Activated T-helper 1 cell treated with anti-CD3 and anti-CD28 coated beads, Interleukin-2, amount 50 U/mL, for 16 hours (primary cell): ENCODE results near the gene PTP4A2.

ENCODE experiments used
- DNase-seq, 2 donors: peaks; one replicate each; pipeline ENCODE4 v3.0.0-alpha.2; 2020; ENCODE audit warnings: low read depth in 1 of 2, low spot score in 1 of 2

PTP4A2 gene

DNA sequence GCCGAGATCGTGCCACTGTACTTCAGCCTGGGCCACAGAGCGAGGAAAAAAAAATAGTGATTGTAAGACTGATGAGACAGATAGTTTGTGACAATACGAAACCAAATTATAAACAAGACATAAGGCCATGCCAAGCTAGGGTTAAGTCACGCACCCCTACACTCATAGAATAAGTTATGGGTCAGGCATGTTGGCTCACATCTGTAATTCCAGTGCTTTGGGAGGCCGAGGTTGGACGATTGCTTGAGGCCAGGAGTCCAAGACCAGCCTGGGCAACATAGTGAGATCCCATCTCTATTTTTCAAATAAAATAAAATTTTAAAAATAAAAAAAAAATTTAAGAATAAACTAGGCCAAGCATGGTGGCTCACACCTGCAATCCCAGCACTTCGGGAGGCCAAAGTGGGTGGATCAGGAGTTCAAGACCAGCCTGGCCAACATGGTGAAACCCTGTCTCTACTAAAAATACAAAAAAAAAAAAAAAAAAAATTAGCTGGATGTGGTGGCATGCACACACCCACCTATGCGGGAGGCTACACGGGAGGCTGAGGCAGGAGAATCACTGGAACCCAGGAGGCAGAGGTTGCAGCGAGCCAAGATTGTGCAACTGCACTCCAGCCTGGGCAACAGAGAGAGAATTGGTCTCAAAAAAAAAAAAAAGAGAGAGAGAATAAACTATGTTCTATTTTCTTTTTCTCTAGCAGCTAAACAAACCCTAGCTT lies 72.3 kb downstream of the PTP4A2 start:
- DNase-seq, result no peak

- DNase-seq, result no peak
Measured at GRCh38 chr1:31862071-31862470, 76.1 kb downstream of the PTP4A2 start.

DNA sequence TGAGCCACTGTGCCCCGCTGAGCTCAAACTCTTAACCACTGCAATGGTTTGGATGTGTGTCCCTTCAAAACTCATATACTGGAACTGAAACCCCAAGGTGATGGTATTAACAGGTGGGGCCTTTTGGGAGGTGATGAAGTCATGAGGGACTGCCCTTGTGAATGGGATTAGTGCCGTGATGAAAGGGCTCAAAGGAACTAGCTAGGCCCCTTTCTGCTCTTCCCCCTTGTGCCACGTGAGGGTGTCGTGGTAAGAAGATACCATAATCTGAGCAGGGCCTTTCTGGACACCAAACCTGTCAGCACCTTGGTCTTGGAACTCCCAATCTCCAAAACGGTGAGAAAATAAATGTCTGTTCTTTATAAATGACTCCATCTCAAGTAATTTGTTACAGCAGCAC lies 76.8 kb downstream of the PTP4A2 start:
- DNase-seq, result no peak

DNA sequence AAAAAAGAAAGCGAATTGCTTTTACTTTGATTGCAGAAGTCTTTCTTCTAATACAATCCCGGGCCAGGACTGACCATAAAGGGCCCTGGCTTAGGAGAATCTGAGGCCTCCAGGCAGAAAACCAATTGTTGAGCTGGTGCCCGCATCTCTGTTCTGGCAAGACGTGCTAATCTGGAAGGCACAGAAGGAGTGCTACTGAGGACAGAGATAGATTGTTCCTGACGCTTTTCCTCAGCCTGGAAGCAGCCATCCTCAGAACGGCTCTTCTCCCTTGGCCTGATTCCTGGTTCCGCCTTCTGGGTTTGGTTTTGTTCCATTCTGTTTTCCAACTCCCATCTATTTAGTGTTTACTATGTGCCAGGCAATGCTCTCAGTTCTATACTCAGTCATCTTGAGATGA lies 77.6 kb downstream of the PTP4A2 start:
- no peak for DNase-seq

- no peak for DNase-seq
Measured at GRCh38 chr1:31859719-31860118, 78.4 kb downstream of the PTP4A2 start.

DNA sequence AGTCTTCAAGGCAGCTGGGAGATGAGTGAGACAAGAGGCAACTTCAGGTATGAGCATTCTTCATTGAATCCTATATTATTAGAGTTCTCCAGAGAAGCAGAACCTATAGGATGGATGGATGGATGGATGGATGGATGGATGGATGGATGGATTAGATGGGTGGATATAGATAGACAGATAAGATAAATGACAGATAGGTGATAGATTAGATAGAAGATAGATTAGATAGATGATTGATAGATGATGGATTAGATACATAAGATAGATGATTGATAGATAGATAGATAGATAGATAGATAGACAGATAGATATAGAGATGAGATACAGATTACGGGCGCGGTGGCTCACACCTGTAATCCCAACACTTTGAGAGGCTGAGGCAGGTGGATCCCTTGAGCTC lies 79.1 kb downstream of the PTP4A2 start:
- DNase-seq, result no peak

GRCh38 chr1:31857863-31858262 lies 80.3 kb downstream of the PTP4A2 start:
- DNase-seq, result no peak
